Measurements from ENCODE around the gene SH3BP4. TPM values are rescaled to one million over a fixed set of nuclear protein-coding genes. Genes with fewer than 3 reads are reported as not detected.

Gene SH3BP4
- total RNA-seq, 1 donor from 2014 or later = 45.7 TPM

DNA sequence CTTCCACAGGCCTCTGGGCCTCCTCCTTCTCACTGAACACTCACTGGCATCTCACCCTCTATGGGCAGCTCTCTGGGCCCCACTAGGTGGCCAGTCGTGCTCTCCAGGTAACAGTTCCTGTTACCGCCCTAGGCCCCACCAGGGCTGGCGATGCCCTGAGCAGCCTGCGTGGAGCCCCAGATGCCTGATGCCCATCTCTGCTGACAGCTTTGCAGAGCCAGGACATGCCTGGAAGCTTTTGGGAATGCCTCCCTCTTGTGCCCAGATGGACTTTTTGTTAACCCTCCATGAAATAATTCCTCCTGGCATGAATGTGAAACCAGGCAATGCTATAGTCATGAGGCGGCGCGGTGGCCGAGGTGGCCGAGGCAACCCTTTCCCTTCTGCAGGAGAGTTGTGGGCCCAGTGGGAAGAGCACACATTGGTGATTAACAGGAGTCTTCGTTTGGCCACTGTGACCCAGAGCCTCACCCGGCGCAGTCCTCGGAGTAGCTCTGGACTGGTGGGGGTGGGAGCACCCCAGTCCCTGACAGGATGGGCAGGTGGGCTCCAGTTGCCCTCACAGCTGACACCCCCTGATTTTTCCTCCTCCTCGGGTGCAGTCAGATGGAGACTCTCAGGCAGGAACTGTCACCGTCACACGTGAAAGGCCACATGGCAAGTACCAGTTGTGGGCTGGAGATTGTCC is 80.0 kb downstream of the SH3BP4 start:
- H3K4me1 Mint-ChIP-seq (ENCODE audit: low read depth) = peaks cover 19% of the 10 kb centered on the region
- no peaks in the 10 kb centered on the region for H3K9me3 Mint-ChIP-seq (ENCODE audit: low read depth)
- no peak overlapping the region for H3K4me3 Mint-ChIP-seq (ENCODE audit: low read depth)
- no peaks in the 10 kb centered on the region for H3K27me3 Mint-ChIP-seq
- peaks cover 18% of the 10 kb centered on the region for H3K36me3 Mint-ChIP-seq (ENCODE audit: insufficient read depth)
- TF ChIP-seq, protein P1, sequence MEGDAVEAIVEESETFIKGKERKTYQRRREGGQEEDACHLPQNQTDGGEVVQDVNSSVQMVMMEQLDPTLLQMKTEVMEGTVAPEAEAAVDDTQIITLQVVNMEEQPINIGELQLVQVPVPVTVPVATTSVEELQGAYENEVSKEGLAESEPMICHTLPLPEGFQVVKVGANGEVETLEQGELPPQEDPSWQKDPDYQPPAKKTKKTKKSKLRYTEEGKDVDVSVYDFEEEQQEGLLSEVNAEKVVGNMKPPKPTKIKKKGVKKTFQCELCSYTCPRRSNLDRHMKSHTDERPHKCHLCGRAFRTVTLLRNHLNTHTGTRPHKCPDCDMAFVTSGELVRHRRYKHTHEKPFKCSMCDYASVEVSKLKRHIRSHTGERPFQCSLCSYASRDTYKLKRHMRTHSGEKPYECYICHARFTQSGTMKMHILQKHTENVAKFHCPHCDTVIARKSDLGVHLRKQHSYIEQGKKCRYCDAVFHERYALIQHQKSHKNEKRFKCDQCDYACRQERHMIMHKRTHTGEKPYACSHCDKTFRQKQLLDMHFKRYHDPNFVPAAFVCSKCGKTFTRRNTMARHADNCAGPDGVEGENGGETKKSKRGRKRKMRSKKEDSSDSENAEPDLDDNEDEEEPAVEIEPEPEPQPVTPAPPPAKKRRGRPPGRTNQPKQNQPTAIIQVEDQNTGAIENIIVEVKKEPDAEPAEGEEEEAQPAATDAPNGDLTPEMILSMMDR (IDR thresholded peaks at IDR 0.05; ENCODE audit: unreplicated experiment) = no peak
- no peak overlapping the region for H3K27ac Mint-ChIP-seq
- no peak for DNase-seq (ENCODE audit: low spot score, unreplicated experiment)

GRCh38 chr2:235032466-235032865 is 80.6 kb downstream of the SH3BP4 start:
- no peak overlapping the region for H3K4me3 Mint-ChIP-seq (ENCODE audit: low read depth)
- TF ChIP-seq, protein P1 (IDR thresholded peaks at IDR 0.05; ENCODE audit: unreplicated experiment) = no peak
- H3K9me3 Mint-ChIP-seq (ENCODE audit: low read depth) = no peaks in the 10 kb centered on the region
- no peaks in the 10 kb centered on the region for H3K27me3 Mint-ChIP-seq
- DNase-seq (ENCODE audit: low spot score, unreplicated experiment) = no peak
- H3K36me3 Mint-ChIP-seq (ENCODE audit: insufficient read depth) = peaks cover 18% of the 10 kb centered on the region
- H3K27ac Mint-ChIP-seq = no peak overlapping the region
- H3K4me1 Mint-ChIP-seq (ENCODE audit: low read depth) = peaks cover 17% of the 10 kb centered on the region

- TF ChIP-seq, protein P1 (IDR thresholded peaks at IDR 0.05; ENCODE audit: unreplicated experiment) = no peak
- H3K27ac Mint-ChIP-seq = peak overlapping the region; percentile 4
- no peaks in the 10 kb centered on the region for H3K27me3 Mint-ChIP-seq
- DNase-seq (ENCODE audit: low spot score, unreplicated experiment) = no peak
- no peak overlapping the region for H3K4me3 Mint-ChIP-seq (ENCODE audit: low read depth)
- peaks cover 16% of the 10 kb centered on the region for H3K36me3 Mint-ChIP-seq (ENCODE audit: insufficient read depth)
- no peaks in the 10 kb centered on the region for H3K9me3 Mint-ChIP-seq (ENCODE audit: low read depth)
- H3K4me1 Mint-ChIP-seq (ENCODE audit: low read depth) = peaks cover 13% of the 10 kb centered on the region
Observed at GRCh38 chr2:235032949-235033348, 81.1 kb downstream of the SH3BP4 start.

DNA sequence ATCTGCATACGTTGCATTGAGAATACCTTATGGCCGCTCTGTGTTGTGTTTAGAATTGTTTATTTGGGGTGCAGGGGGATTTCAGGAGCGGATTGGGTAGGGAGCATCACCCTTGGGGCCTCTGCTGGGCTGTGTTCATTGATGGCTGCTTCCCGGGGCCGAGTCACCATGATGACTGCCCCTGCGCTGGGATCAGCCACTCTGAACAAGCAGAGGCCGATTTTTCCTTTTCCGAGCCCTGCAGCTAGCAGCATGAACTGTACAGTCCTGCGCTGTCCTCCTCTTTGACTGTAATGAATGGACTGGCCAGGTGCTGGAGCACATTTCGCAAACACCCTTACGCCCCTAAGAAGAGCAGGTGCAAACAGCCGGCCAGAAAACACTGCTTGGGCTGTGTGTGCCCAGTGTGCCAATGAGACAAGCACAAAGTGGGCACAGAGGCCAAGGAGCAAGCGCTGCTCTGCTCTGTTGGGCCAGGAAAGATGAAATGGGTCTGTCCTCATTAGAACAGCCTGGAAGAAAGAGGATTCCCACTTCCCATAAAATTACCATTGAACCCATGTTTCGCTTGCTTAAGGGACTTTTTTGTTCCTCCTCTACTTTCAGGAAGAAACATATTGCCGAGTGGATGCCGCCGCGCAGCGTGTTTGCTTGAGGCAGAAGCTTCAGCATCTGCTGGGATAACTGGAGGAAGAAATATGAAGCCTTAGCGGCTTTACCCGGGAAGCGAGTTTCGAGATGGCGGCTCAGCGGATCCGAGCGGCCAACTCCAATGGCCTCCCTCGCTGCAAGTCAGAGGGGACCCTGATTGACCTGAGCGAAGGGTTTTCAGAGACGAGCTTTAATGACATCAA is 82.7 kb downstream of the SH3BP4 start:
- TF ChIP-seq, protein P1 (IDR thresholded peaks at IDR 0.05; ENCODE audit: unreplicated experiment) = no peak
- Mint-ChIP-seq H3K36me3 (ENCODE audit: insufficient read depth) (peaks cover 11% of the 10 kb centered on the region), H3K4me3 (ENCODE audit: low read depth) (no peak overlapping the region), H3K4me1 (ENCODE audit: low read depth) (peaks cover 7% of the 10 kb centered on the region), H3K27me3 (no peaks in the 10 kb centered on the region), H3K27ac (no peak overlapping the region), H3K9me3 (ENCODE audit: low read depth) (no peaks in the 10 kb centered on the region)
- DNase-seq (ENCODE audit: low spot score, unreplicated experiment) = no peak

DNA sequence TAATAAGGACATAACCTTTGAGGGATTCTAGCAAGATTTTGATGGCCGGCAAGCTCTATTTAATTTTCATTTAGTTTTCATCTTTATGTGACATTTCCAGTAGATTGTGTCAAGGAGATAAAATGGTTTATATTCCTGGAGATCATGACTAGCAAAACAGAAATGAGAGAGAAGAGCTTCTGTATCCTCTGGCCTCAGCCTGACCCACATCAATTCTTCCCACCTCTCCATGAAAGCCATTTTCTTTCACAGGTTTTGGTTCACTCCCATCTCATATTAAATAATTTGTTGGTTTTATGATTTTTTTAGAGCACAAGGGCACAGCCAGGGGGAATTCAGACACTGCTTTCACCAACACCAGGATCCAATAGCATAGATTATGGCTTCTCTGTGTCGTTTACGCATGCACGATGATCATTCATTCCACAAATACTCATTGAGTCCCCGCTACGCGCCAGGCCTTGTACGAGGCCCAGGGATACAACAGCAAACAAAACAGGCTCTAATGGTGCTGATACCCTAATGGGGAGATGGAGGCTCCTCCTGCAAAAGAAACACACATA is 85.9 kb downstream of the SH3BP4 start:
- H3K27me3 Mint-ChIP-seq = no peaks in the 10 kb centered on the region
- no peaks in the 10 kb centered on the region for H3K4me1 Mint-ChIP-seq (ENCODE audit: low read depth)
- H3K27ac Mint-ChIP-seq = no peak overlapping the region
- no peaks in the 10 kb centered on the region for H3K9me3 Mint-ChIP-seq (ENCODE audit: low read depth)
- H3K36me3 Mint-ChIP-seq (ENCODE audit: insufficient read depth) = peaks cover 26% of the 10 kb centered on the region
- TF ChIP-seq, protein P1 (IDR thresholded peaks at IDR 0.05; ENCODE audit: unreplicated experiment) = no peak
- H3K4me3 Mint-ChIP-seq (ENCODE audit: low read depth) = no peak overlapping the region
- no peak for DNase-seq (ENCODE audit: low spot score, unreplicated experiment)

Data from progenitor cell of endocrine pancreas (in vitro differentiated cells).